ENCODE measurements around the gene CFAP45. TPM values are rescaled to one million over a fixed set of nuclear protein-coding genes. Genes with fewer than 3 reads are reported as not detected.

The CFAP45 gene
- total RNA-seq, 1 donor from 2014 or later = 1.8 TPM

DNA sequence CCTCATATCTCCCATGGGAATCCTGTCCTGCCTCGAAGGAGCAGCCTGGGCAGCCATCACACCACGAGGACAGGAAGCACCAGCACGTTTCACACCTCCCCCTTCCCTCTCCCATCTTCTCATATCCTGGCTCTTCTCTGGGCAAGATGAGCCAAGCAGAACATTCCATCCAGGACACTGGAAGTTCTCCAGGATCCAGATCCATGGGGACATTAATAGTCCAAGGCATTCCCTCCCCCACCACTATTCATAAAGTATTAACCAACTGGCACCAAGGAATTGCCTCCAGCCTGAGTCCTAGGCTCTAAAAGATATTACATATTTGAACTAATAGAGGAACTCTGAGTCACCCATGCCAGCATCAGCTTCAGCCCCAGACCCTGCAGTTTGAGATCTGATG is 64.6 kb downstream of the CFAP45 start:
- DNase-seq (no peak), ATAC-seq (ENCODE audit: low read depth) (no peak)
- Mint-ChIP-seq H3K9me3 (no peaks in the 10 kb centered on the region), H3K27ac (no peak overlapping the region), H3K4me1 (peaks cover 7% of the 10 kb centered on the region), H3K4me3 (no peak overlapping the region), H3K36me3 (ENCODE audit: low read depth) (no peaks in the 10 kb centered on the region), H3K27me3 (no peaks in the 10 kb centered on the region)
- intact Hi-C loops (cut with micrococcal nuclease) = no loop called here
- ChIA-PET CTCF (interaction anchor here (0.5 to 1.9 kb wide), 2 partner anchors 55 to 246 kb away, joined by 3 to 8 read pairs; partner anchors contain the start of gene KCNJ9), POLR2A (no interaction called here)
- TF ChIP-seq, protein P1, sequence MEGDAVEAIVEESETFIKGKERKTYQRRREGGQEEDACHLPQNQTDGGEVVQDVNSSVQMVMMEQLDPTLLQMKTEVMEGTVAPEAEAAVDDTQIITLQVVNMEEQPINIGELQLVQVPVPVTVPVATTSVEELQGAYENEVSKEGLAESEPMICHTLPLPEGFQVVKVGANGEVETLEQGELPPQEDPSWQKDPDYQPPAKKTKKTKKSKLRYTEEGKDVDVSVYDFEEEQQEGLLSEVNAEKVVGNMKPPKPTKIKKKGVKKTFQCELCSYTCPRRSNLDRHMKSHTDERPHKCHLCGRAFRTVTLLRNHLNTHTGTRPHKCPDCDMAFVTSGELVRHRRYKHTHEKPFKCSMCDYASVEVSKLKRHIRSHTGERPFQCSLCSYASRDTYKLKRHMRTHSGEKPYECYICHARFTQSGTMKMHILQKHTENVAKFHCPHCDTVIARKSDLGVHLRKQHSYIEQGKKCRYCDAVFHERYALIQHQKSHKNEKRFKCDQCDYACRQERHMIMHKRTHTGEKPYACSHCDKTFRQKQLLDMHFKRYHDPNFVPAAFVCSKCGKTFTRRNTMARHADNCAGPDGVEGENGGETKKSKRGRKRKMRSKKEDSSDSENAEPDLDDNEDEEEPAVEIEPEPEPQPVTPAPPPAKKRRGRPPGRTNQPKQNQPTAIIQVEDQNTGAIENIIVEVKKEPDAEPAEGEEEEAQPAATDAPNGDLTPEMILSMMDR (IDR thresholded peaks at IDR 0.05) = no peak

DNA sequence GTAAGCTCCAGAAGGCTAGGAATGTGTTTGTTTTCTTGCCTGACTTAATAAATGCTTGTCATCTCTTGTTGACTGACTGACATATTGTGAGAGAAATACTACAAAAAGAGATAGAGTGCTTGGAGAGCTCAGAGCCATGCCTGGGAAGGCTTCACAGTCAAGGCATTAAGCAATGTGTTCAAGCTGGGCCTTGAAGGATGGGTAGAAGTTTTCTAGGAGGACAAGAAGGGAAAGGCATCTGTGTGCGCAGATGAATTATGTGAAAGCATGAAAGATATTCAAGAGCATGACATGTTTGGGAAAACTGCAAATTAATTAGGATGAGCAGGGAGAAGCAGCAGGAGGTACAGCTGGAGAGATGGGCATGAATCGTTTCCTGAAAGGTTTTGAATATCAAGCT is 67.7 kb downstream of the CFAP45 start:
- peaks cover 4% of the 10 kb centered on the region for H3K27me3 Mint-ChIP-seq
- H3K9me3 Mint-ChIP-seq = no peaks in the 10 kb centered on the region
- ChIA-PET CTCF (interaction anchor here (1.1 kb wide), 1 partner anchor 174 kb away, joined by 4 read pairs; no protein-coding TSS in a partner anchor), POLR2A (no interaction called here)
- no peak for DNase-seq
- ATAC-seq (ENCODE audit: low read depth) = no peak
- H3K4me1 Mint-ChIP-seq = peaks cover 9% of the 10 kb centered on the region
- H3K36me3 Mint-ChIP-seq (ENCODE audit: low read depth) = no peaks in the 10 kb centered on the region
- no peak overlapping the region for H3K4me3 Mint-ChIP-seq
- TF ChIP-seq, protein P1 (IDR thresholded peaks at IDR 0.05) = no peak
- no peak overlapping the region for H3K27ac Mint-ChIP-seq
- intact Hi-C loops (cut with micrococcal nuclease) = no loop called here

DNA sequence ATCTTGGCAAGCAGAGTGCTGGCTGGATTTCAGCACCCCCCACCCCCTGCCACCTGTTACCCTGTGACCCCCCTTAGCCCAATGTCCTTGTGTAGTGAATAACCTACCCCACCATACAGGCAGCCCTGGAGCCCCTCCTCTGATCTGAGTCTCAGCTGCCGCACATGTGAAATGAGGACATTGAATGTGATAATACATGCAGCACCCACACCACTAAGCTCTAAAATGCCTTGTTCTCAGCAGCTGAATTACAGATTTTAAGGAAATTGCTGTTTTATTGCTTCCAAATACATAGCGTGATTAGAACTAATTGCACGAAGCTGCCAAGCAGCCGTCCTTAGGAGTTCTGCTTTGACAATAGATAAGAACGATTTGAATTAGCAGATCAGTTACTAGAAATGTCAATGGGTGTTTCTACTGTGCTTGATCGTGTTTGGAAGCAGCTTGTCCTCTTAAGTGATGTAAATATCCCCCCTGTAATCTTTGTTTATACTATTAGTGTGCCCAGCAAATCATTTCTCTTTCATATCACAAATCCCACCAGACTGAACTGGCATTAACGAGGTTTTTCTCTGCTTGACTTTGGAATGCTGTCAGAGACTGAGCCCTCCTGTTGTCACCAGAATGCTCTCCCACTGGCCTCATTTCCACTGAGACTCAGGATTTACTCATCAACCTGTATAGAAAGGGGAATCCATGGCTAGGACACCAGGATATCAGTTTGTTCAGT is 68.4 kb downstream of the CFAP45 start:
- TF ChIP-seq, protein P1 (IDR thresholded peaks at IDR 0.05) = no peak
- ATAC-seq (ENCODE audit: low read depth) (no peak), DNase-seq (no peak)
- Mint-ChIP-seq H3K27me3 (peaks cover 4% of the 10 kb centered on the region), H3K36me3 (ENCODE audit: low read depth) (no peaks in the 10 kb centered on the region), H3K4me3 (no peak overlapping the region), H3K4me1 (peaks cover 9% of the 10 kb centered on the region), H3K9me3 (no peaks in the 10 kb centered on the region), H3K27ac (no peak overlapping the region)
- ChIA-PET POLR2A (no interaction called here), CTCF (interaction anchor here (0.7 to 1.1 kb wide), 2 partner anchors 175 kb away, joined by 3 to 4 read pairs; no protein-coding TSS in a partner anchor)
- intact Hi-C loops (cut with micrococcal nuclease) = no loop called here

DNA sequence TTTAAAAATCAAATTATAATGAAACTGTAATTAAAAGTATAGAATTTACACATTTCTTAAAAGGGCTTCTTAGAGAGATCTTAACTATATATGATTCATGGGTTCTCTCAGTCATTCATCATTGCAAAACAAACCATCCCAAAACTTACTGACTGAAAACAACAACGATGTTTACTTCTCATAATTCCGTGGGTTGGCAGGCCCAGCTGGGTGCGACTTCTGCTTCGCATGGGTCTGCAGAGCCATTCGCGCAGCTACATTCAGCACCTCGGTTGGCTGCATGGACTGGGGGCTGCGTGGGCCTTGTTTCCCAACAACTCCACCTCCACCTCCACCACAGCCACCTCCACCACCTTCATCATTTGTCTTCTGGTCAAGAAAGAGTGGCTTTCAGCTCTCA is 69.2 kb downstream of the CFAP45 start:
- H3K27ac Mint-ChIP-seq = no peak overlapping the region
- no peak for ATAC-seq (ENCODE audit: low read depth)

More for the DNA sequence above, 69.2 kb downstream of the CFAP45 start:
- Mint-ChIP-seq H3K4me3 (no peak overlapping the region), H3K4me1 (peaks cover 15% of the 10 kb centered on the region), H3K9me3 (no peaks in the 10 kb centered on the region), H3K36me3 (ENCODE audit: low read depth) (no peaks in the 10 kb centered on the region), H3K27me3 (peaks cover 4% of the 10 kb centered on the region)
- TF ChIP-seq, protein P1 (IDR thresholded peaks at IDR 0.05) = no peak
- ChIA-PET CTCF (interaction anchor here (0.7 to 1.2 kb wide), 2 partner anchors 32 to 176 kb away, joined by 3 read pairs; no protein-coding TSS in a partner anchor), POLR2A (no interaction called here)
- DNase-seq = no peak
- intact Hi-C loops (cut with micrococcal nuclease) = no loop called here
